HEK293 (cell line): ENCODE measurements around the gene HMOX1.
A peak's percentile ranks its signal among the peaks of the same experiment; 100 is the strongest.

Source experiments
- ELK4 ChIP-seq: IDR thresholded peaks from 2 replicates; pipeline ENCODE4 v1.6.1; 2011; ENCODE audit warnings: mild to moderate bottlenecking, low read depth, low read length, borderline replicate concordance
- FEZF1 ChIP-seq: fragments of 450-650 bp; formaldehyde crosslinking; IDR thresholded peaks from 2 replicates; pipeline ENCODE4 v1.5.1; 2016; ENCODE audit warnings: missing biosample characterization, missing genetic modification characterization
- GLIS2 ChIP-seq: fragments of 450-650 bp; formaldehyde crosslinking; IDR thresholded peaks from 2 replicates; pipeline ENCODE4 v1.5.1; 2016; ENCODE audit warnings: missing biosample characterization, missing genetic modification characterization
- MZF1 ChIP-seq: fragments of 450-650 bp; formaldehyde crosslinking; IDR thresholded peaks from 2 replicates; pipeline ENCODE4 v1.5.1; 2017; ENCODE audit warnings: missing biosample characterization, missing genetic modification characterization, borderline replicate concordance
- TSHZ1 ChIP-seq: fragments of 450-650 bp; formaldehyde crosslinking; IDR thresholded peaks from 2 replicates; pipeline ENCODE4 v1.5.1; 2016; ENCODE audit warnings: missing biosample characterization, missing genetic modification characterization, borderline replicate concordance
- ZBTB1 ChIP-seq: fragments of 450-650 bp; formaldehyde crosslinking; IDR thresholded peaks from 2 replicates; pipeline ENCODE4 v1.5.1; 2016; ENCODE audit warnings: missing biosample characterization, missing genetic modification characterization
- ZBTB20 ChIP-seq: fragments of 450-650 bp; formaldehyde crosslinking; IDR thresholded peaks from 2 replicates; pipeline ENCODE4 v1.5.1; 2016; ENCODE audit warnings: missing biosample characterization, missing genetic modification characterization
- ZBTB44 ChIP-seq: fragments of 450-650 bp; IDR thresholded peaks from 2 replicates; pipeline ENCODE4 v1.5.1; 2018; ENCODE audit warnings: missing biosample characterization, mild to moderate bottlenecking, missing genetic modification characterization
- ZFHX2 ChIP-seq: fragments of 450-650 bp; formaldehyde crosslinking; conservative IDR thresholded peaks from 2 replicates; pipeline ENCODE4 v1.5.1; 2016; ENCODE audit warnings: missing biosample characterization, missing genetic modification characterization
- ZNF132 ChIP-seq: fragments of 450-650 bp; formaldehyde crosslinking; IDR thresholded peaks from 2 replicates; pipeline ENCODE4 v1.5.1; 2017; ENCODE audit warnings: missing biosample characterization, missing genetic modification characterization, borderline replicate concordance
- ZNF138 ChIP-seq: fragments of 450-650 bp; formaldehyde crosslinking; IDR thresholded peaks from 2 replicates; pipeline ENCODE4 v1.5.1; 2016; ENCODE audit warnings: missing biosample characterization, missing genetic modification characterization, borderline replicate concordance
- ZNF140 ChIP-seq: fragments of 450-650 bp; formaldehyde crosslinking; IDR thresholded peaks from 2 replicates; pipeline ENCODE4 v1.5.1; 2016; ENCODE audit warnings: missing biosample characterization, missing genetic modification characterization
- ZNF174 ChIP-seq: fragments of 450-650 bp; formaldehyde crosslinking; IDR thresholded peaks from 2 replicates; pipeline ENCODE4 v1.5.0; 2017; ENCODE audit warnings: missing biosample characterization, mild to moderate bottlenecking, missing genetic modification characterization
- ZNF18 ChIP-seq: fragments of 450-650 bp; formaldehyde crosslinking; IDR thresholded peaks from 2 replicates; pipeline ENCODE4 v1.5.1; 2016; ENCODE audit warnings: missing biosample characterization, missing genetic modification characterization
- ZNF26 ChIP-seq: fragments of 450-650 bp; formaldehyde crosslinking; IDR thresholded peaks from 2 replicates; pipeline ENCODE4 v1.5.1; 2016; ENCODE audit warnings: missing biosample characterization, missing genetic modification characterization
- ZNF274 ChIP-seq, 2 experiments: fragments of 200-500 bp in 1 of 2; fragments of 450-650 bp in 1 of 2; sonication (Bioruptor generic) in 1 of 2; formaldehyde crosslinking in 1 of 2; IDR thresholded peaks; 2 replicates each; pipeline versions ENCODE4 v1.5.1 to v1.6.1; 2014 to 2016; ENCODE audit warnings: borderline replicate concordance in 1 of 2, inconsistent platforms in 1 of 2, low read length in 1 of 2, missing biosample characterization in 1 of 2, missing genetic modification characterization in 1 of 2
- ZNF513 ChIP-seq: fragments of 450-650 bp; IDR thresholded peaks from 2 replicates; pipeline ENCODE4 v1.5.1; 2018; ENCODE audit warnings: missing biosample characterization, missing genetic modification characterization
- ZNF571 ChIP-seq: fragments of 450-650 bp; formaldehyde crosslinking; IDR thresholded peaks from 2 replicates; pipeline ENCODE4 v1.5.0; 2017; ENCODE audit warnings: missing biosample characterization, missing genetic modification characterization
- ZNF670 ChIP-seq: fragments of 450-650 bp; formaldehyde crosslinking; IDR thresholded peaks from 2 replicates; pipeline ENCODE4 v1.5.1; 2016; ENCODE audit warnings: missing biosample characterization, missing genetic modification characterization, low read depth
- ZNF747 ChIP-seq: fragments of 450-650 bp; formaldehyde crosslinking; IDR thresholded peaks from 2 replicates; pipeline ENCODE4 v1.5.1; 2016; ENCODE audit warnings: missing biosample characterization, missing genetic modification characterization
- ZNF76 ChIP-seq: fragments of 450-650 bp; formaldehyde crosslinking; IDR thresholded peaks from 2 replicates; pipeline ENCODE4; 2016; ENCODE audit warnings: low read depth, missing biosample characterization, missing genetic modification characterization, borderline replicate concordance
- ZNF791 ChIP-seq: fragments of 450-650 bp; formaldehyde crosslinking; IDR thresholded peaks from 2 replicates; pipeline ENCODE4 v1.5.1; 2016; ENCODE audit warnings: missing biosample characterization, missing genetic modification characterization
- ZNF837 ChIP-seq: fragments of 450-650 bp; formaldehyde crosslinking; IDR thresholded peaks from 2 replicates; pipeline ENCODE4 v1.5.1; 2016; ENCODE audit warnings: missing biosample characterization, missing genetic modification characterization
- ZSCAN23 ChIP-seq: fragments of 450-650 bp; formaldehyde crosslinking; IDR thresholded peaks from 2 replicates; pipeline ENCODE4 v1.5.1; 2016; ENCODE audit warnings: missing biosample characterization, missing genetic modification characterization
- ZSCAN4 ChIP-seq: fragments of 450-650 bp; formaldehyde crosslinking; IDR thresholded peaks from 2 replicates; pipeline ENCODE4 v1.5.1; 2017; ENCODE audit warnings: missing biosample characterization, missing genetic modification characterization

HMOX1 gene

GRCh38 chr22:35399678-35400500, 19.0 kb downstream of the HMOX1 start, which contains the start of gene MCM5 (continued):
- no peak; the same call in 1 of the 2 replicates for TF ChIP-seq ZBTB20 (tag by site-specific recombination)
- TF ChIP-seq ZNF837 (tag by site-specific recombination), result no peak
- TF ChIP-seq FEZF1 (tag by site-specific recombination), result peak; percentile 32; the same call in 1 of the 2 replicates
- TF ChIP-seq ZNF132, result no peak
- TF ChIP-seq ZNF174, result no peak
- TF ChIP-seq ZNF140 (tag by site-specific recombination), result no peak
- TF ChIP-seq ZNF513 (tag by site-specific recombination), result no peak
- no peak for TF ChIP-seq ZNF274 (IDR thresholded peaks at IDR 0.05; ENCODE audit: low read length)
- no peak for TF ChIP-seq ZNF274 (tag by site-specific recombination; IDR thresholded peaks at IDR 0.05; ENCODE audit: borderline replicate concordance)
- peak; percentile 84; the same call in 1 of the 2 replicates for TF ChIP-seq ZSCAN23
- TF ChIP-seq ZFHX2 (tag by site-specific recombination), result no peak; the same call in 1 of the 2 replicates
- TF ChIP-seq ZNF670, result no peak
- peak; percentile 56 for TF ChIP-seq ZNF76
- TF ChIP-seq GLIS2 (tag by site-specific recombination), result peak; percentile 79
- TF ChIP-seq ZSCAN4 (tag by site-specific recombination), result no peak
- no peak for TF ChIP-seq ZNF571
- no peak for TF ChIP-seq ZBTB1
- TF ChIP-seq ZNF791, result no peak
- no peak for TF ChIP-seq ZNF138 (tag by site-specific recombination)
- no peak for TF ChIP-seq ZBTB44 (tag by site-specific recombination)
- no peak for TF ChIP-seq ZNF26
- no peak for TF ChIP-seq MZF1
- TF ChIP-seq ZNF18 (tag by site-specific recombination), result no peak
- no peak for TF ChIP-seq TSHZ1
- peak; percentile 95 for TF ChIP-seq ELK4
- TF ChIP-seq ZNF747 (tag by site-specific recombination), result no peak
